ENCODE data around the gene PLSCR1.

- TF ChIP-seq POLR2AphosphoS5 (IDR thresholded peaks at IDR 0.05) (no peak), EP300 (IDR thresholded peaks at IDR 0.05) (no peak), CTCF (IDR thresholded peaks at IDR 0.05) (no peak), POLR2A (IDR thresholded peaks at IDR 0.05; ENCODE audit: low read depth) (no peak)
Measured at GRCh38 chr3:146468234-146468633, 76.2 kb downstream of the PLSCR1 start.
